Stimulated activated CD4-positive, alpha-beta T cell treated with anti-CD3 and anti-CD28 coated beads, TNF-alpha, amount 100 ng/mL, for 4 hours (primary cell): ENCODE data around the gene MRPS12.

Experiments
- DNase-seq, 3 experiments: peaks; one replicate each; pipeline ENCODE4 v3.0.0-alpha.2; 2020; ENCODE audit warnings: low read depth in 3 of 3

Gene MRPS12

DNA sequence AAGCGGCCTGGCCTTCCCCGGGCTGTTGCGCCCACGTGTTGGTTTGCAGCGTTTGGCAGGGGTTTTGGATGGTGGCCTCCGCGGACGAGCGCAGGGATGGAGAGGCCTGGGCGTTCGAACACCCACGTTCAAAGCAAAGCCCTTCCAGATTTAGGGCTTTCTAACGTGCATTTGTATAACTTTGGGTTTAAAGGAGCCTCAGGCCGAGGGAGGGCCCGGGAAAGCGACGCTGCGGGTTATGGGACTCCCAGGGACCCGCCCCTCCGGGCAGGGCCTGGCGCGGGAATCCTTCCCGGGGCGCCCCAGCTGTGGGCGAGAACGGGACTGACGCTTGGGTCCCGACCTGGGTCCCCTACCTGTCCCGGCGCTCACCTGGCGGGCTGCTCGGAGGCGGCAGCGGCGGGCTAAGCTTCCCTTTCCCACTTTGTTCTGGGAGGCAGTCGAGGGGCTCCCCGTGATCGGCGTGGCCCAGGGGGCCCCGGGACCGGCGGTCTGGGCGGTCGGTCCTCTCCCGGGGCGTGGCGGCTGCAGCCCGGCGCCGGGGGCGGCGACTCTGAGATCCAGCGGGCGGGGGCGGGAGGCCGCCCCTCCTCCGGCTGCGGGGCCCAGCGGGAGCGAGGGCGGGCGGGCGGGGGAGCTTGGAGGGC lies 44.6 kb downstream of the MRPS12 start, which contains the start of gene FBXO17:
FBXO17 (minus strand) TSS at position 529 of the 647 bp plus-strand sequence. CDS start 25,423 bp downstream, outside the sequence.
- DNase-seq, result no peak

DNA sequence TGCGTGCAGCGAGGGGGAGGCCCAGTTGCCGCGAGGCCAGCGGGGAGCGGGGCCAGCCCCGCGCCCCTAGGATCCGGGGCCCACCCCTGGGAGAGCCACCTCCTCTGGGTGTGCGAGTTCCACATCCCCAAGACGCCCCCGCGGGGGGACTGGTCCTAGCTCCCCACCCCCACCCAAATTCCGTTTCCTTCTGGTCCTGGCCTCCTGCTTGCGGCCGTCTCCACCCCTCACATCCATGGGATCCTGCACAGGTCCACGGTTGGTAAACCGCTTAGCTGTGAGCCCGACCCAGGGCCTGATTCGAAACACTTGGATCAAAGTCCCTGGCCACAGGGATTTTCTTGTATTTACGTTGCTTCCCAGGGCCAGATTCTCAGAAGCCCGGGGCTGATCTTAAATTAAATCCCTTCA lies 45.1 kb downstream of the MRPS12 start:
- DNase-seq, result no peak

DNA sequence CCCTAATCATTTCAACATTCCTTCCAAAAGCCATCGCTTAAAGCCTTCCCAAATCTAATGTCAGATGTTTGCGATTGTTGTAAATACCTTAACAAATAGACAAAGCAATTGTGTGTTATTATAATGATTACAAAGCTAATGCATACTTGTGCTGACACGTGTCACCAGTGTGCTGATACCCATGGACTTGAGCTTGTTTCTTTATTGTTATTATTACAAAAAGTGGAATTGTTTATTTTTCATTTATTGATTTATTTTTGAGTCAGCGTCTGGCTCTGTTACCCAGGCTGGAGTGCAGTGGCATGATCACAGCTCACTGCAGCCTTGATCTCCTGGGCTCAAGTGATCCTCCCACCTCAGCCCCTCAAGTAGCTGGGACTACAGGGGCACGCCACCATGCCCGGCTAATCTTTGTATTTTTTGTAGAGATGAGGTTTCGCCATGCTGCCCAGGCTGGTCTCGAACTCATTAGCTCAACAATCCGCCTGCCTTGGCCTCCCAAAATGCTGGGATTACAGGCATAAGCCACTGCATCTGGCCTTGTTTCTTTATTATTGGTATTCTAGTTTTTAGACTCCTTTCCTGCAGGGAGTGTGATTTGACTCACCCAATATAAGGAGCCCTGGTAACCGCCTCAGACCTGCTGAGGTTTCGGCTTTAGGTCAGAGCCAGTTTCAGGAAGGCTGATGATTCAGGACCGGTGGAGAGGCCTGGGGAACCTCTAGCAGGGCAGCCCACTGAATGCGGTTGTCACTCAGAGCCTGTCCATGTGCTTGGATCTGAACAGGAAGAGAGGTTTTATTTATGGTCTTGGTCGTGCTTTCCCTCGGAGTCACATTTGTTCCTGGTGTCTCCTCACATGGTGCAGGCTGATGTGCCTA lies 46.9 kb downstream of the MRPS12 start:
- DNase-seq, result no peak

DNA sequence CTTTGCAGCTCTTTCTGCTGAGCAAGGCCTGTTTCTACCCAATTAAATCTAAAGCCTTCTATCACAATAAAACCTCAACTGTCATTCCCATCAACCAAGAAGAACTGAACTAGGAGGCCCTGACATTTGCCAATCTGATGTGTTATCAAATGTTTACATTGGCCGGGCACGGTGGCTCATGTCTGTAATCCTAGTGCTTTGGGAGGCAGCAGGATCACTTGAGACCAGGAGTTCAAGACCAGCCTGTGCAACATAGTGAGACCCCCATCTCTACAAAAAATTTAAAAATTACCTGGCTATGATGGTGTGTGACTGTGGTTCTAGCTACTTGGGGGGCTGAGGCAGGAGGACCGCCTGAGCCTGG lies 47.6 kb downstream of the MRPS12 start:
- no peak for DNase-seq

DNA sequence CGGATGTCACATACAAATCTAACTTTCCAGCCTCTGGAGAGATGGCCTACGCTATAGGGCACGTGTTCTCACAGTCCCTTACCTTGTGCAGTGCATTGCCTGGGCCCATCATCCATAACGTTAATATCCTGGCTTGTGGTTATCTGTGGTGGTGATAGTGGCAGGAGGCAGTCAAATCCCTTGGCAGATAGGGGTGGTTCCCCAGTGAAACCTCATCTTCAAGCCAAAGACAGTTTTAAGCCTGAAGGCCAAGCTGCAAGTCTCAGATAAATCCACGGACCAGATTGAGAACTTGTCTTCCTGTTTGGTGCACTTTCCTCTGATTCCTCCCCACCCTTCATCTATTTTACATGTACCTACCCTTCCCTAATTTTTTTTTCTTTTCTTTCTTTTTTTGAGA lies 49.1 kb downstream of the MRPS12 start:
- no peak for DNase-seq

DNA sequence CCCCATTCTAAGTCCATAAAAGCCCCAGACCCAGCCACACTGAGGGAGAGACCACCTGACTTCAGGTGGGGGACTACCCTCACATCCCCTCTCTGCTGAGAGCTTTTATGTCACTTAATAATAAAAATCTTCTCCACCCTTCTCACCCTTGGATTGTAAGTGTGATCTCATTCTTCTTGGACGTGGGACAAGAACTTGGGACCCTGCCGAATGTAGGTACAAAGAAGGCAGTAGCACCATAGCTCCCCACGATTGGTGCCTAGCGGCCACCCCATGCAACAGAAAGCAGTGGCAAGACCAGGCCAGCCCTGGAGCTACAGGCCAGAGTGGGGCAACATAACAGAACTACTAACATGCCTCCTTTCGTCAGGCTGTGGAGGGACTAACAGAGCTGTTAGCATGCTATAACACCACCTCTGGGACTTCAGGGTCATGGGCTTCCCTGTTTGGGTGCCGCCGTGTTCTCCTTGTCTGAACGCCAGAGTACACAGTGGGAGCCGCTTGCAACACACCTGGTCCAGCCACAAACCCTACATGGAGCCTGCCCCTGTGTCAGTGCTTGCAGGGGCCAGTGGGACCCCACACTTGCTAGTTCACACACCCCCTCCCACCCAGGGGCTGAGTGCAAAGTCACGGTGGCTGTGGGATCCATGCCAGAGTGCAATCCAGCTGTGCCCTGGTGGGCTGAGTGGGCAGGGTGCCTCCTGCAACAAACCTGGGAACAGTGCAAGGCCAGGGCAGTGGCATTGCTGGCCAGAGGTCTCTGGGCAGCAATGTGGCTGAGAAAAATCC lies 50.0 kb downstream of the MRPS12 start:
- no peak for DNase-seq
